Measurements from ENCODE around the gene NRARP.

DNA sequence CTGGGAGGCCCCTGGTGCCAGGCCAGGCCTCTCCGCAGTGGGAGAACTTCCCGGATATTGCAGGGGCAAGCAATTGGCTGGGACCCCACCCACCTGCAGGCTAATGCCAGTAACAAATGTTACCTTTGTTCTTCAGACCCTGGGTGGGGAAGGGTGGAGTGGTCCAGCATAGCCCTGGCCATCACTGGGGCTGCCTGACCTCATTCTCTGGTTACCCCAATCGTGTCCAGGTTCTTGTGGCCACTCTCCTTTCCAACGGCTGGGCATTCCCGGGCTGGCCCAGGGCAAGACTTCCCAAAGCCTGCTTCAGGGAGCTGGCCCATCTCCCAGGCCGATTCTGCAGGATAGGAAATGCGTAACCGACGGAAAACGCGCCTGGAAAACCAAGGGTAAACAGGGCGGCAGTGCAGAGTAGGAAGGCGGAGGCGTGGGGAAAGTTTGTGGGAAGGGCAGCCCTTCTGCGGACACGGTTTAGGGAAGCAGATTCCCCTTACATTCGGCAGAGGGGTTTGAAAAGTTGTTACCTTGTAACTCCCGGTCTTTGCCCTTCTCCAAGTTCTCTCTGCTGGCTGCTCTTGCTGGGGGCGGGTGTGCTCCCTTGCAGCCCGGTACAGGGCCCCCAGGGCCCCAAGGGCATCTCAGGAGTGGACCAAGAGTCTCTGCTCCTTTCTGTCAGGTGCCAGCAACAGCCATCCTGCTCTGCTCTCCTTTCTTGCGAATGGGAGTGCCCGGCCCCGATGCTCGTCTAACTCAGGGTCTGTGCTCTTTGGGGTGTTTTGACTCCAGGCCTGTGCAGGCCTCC is 3.5 kb downstream of the NRARP start:
- TF ChIP-seq, protein P1, sequence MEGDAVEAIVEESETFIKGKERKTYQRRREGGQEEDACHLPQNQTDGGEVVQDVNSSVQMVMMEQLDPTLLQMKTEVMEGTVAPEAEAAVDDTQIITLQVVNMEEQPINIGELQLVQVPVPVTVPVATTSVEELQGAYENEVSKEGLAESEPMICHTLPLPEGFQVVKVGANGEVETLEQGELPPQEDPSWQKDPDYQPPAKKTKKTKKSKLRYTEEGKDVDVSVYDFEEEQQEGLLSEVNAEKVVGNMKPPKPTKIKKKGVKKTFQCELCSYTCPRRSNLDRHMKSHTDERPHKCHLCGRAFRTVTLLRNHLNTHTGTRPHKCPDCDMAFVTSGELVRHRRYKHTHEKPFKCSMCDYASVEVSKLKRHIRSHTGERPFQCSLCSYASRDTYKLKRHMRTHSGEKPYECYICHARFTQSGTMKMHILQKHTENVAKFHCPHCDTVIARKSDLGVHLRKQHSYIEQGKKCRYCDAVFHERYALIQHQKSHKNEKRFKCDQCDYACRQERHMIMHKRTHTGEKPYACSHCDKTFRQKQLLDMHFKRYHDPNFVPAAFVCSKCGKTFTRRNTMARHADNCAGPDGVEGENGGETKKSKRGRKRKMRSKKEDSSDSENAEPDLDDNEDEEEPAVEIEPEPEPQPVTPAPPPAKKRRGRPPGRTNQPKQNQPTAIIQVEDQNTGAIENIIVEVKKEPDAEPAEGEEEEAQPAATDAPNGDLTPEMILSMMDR (IDR thresholded peaks at IDR 0.05), result no peak
- TF ChIP-seq EZH2phosphoT487 (IDR thresholded peaks at IDR 0.05) (no peak), EZH2 (IDR thresholded peaks at IDR 0.05) (no peak)

Data from neural progenitor cell (in vitro differentiated cells).